Astrocyte of the spinal cord (primary cell): ENCODE measurements around the gene GRID1.

Source experiments
- DNase-seq: peaks from one replicate; pipeline ENCODE4 v3.0.0; 2011; ENCODE audit warnings: low read depth, low spot score
- H3K4me3 ChIP-seq: 2 replicates; pipeline ENCODE4 v1.5.1; 2011; ENCODE audit warnings: low read depth, mild to moderate bottlenecking, low read length, moderate library complexity
- CTCF ChIP-seq: IDR thresholded peaks from 2 replicates; pipeline ENCODE4 v1.5.1; 2012; ENCODE audit warnings: low read depth, mild to moderate bottlenecking, low read length, inconsistent platforms
- in situ Hi-C: cut with HindIII; loops from 2 replicates; pipeline ENCODE4 v1.10.0; 2017; ENCODE audit warnings: low sequenced_read_pairs

Gene GRID1

DNA sequence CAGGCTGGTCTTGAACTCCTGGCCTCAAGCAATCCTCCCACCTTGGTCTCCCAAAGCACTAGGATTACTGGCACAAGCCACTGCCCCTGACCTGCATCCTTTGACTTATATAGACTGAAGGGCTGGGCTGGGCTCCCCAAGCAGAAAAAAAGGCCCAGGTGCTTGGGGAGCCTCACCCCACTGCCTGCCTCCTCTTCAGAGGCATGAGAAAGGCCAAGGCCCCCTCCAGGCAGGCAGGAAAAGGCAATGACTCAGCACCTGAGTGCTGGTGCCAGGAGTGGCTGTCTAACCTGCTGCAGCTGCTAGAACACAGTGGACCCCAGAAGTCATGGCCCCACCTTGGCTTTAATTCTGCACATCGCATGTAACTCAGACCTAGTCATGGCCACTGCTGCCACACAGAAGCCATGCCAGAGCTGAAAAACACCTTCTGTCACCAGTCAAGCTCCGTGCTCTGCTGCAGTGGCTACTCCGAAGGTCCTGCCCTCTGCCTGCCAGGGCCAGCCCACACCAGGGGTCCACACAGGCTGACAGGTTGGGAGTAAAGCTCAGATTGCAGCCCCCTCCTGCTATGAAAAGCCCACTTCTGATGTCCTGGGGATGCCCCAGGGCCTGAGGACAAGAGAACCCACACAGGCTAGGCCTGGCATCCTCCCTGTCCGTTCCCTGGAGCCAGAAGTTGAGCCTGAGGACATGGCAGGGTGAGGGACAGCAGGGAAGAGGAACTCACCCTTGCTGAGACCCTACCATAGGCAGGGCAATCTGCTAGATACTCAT lies 48.5 kb downstream of the GRID1 start:
- in situ Hi-C loops = no loop called here
- TF ChIP-seq CTCF = no peak
- DNase-seq = no peak
- H3K4me3 ChIP-seq = no peak overlapping the region

DNA sequence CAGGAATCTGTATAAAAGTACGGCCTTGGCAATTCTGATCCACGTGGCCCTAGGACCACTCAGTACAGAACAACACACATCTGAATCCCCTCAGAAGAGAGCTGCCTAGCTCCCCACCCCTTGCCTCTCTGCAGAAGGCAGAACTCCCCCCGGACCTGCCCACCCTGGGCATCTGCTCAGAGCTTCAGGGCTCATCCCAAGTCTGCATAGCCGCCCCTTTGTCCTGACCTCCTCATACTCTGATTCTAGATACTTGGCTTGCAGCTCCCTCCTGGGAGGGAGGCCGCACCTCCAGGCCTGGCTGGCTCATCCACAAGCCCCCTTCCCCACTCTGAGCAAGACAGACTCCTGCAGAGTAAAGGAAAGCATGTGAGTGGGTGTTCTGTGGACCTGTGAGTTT lies 49.6 kb downstream of the GRID1 start:
- TF ChIP-seq CTCF = no peak
- in situ Hi-C loops = no loop called here
- DNase-seq = no peak
- no peak overlapping the region for H3K4me3 ChIP-seq

DNA sequence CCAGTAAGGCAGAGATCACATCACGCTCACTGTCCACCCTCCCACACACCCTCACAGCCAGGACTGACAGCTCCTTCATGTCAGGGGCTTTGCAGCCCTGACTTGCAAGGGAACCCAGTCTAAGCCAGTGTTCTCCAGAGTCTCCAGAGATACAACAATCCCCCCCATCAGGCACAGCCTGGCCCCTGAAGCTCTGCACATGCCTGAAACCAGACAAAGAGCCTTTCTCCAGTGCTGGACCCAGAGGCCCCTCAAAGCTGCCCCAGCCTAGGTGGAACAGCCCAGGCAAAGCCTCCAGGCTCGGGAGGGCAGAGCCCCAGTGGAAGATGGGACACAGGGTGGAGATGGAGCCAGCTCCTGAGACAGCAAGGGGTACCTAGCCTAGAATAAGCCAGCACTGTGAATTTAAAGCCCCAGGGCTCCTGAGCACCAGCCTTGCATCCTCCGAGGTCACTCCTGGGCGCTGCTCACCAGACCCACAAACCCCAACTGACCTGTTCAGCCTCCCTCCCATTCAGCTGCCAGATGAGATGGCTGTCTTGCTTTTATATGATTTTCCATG lies 50.2 kb downstream of the GRID1 start:
- no peak overlapping the region for H3K4me3 ChIP-seq
- in situ Hi-C loops = no loop called here
- no peak for DNase-seq
- TF ChIP-seq CTCF = no peak

DNA sequence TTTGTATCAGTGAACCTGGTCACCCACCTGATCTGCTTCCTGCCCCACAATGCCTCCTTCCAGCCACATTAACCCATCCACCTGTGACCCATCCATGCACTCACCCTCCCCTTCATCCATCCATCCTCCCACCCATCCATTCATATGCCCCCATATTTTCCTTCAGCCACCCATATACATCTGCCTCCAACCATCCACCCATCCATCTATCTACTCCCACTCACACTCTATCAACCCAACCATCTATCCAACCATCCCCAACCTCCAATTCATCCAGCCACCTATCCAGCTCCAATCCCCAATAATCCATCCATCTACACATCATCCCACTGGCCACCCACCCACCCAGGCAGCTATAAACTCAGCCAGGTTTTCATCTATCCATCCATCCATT lies 51.0 kb downstream of the GRID1 start:
- no peak overlapping the region for H3K4me3 ChIP-seq
- TF ChIP-seq CTCF = no peak
- DNase-seq = no peak
- in situ Hi-C loops = no loop called here

DNA sequence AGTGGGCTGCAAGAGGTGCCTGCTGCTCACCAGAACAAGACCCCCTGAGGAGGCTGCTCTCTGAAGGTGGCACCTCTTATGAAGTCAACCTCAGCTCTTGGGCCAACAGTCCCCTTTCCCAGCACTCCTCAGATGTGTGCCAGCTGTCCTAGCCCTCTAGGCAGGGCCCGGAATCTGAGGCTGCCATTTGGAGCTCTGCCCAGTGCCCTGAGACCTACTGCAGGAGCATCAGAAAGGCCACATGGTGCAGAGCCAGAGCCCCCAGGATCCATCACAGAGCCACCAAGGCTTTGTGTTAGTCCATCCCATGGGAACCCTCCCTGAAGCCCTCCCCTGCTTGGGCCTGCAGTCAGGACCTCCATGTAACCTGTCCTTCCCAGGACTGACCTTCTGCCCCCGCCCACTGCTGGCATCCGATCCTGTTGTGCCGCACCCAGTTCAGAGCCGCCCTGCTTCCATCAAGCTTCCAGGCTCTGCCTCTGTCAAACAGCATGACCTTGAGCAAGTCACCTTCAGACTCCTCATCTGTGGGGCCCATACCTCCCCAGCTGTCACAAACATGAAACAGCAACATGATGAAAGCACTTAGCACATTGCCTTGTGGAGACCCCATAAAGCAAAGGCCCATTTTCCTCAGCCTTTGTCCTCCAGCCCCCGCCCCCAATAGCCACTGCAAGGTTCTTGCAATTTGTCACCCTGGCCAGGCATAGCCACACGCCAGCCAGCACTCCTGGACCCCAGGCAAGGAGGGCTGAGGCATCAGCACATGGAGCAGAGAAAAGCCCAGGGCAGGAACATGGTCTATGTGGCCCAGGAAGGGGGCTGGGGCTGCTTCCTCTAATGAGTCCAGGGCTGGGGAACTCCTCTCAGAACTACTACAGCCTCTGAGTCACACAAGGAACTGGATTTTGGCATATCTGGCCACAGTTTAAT lies 51.7 kb downstream of the GRID1 start:
- no peak for TF ChIP-seq CTCF
- no peak overlapping the region for H3K4me3 ChIP-seq
- in situ Hi-C loops = no loop called here
- no peak for DNase-seq

GRCh38 chr10:86313621-86314041 lies 53.0 kb downstream of the GRID1 start:
- no peak overlapping the region for H3K4me3 ChIP-seq
- TF ChIP-seq CTCF = no peak
- no peak for DNase-seq
- in situ Hi-C loops = no loop called here
